NCI-H446 (cell line): Measurements from ENCODE around the gene USP16.

Source experiments
- DNase-seq, 2 experiments: peaks; one replicate each; lab custom pipeline; 2025; lab: John Stamatoyannopoulos, UW

USP16 gene

DNA sequence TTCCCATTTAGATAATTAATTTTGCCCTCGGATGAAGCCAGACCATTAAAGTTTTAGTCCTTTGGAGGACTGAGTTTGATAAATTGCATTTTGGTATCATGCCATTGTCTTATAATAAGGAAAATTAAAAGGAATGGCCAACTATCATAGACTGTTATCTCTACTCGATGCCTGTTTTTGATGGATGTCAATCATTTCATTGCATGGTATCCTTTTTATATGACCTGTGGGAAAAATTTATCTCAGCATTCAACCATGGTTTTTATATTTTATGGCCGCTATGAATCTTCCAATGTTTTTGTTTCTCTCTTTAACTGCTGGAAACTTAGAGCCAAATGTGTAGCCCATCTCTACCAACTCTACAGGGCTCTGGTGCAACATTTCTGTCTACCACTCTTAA is 58.8 kb downstream of the USP16 start:
- DNase-seq = no peak

DNA sequence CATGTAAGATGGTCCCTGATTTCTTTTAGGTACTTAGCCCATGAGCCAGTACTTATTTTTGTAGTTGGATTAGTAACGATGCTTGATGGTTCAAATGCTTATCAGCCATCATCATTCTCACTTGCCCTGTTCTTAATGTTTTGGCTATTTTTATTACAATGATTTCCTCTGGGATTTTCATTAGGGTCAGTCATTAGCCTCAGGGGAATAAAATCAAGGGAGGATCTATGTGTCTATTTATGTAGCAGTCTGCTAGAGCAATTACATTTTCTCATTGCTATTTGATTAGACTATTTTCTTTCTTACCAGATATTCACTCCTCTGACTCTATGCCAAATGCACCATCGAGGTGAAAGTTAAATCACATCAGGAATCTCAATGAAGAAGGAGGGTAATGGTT is 59.9 kb downstream of the USP16 start:
- no peak for DNase-seq

DNA sequence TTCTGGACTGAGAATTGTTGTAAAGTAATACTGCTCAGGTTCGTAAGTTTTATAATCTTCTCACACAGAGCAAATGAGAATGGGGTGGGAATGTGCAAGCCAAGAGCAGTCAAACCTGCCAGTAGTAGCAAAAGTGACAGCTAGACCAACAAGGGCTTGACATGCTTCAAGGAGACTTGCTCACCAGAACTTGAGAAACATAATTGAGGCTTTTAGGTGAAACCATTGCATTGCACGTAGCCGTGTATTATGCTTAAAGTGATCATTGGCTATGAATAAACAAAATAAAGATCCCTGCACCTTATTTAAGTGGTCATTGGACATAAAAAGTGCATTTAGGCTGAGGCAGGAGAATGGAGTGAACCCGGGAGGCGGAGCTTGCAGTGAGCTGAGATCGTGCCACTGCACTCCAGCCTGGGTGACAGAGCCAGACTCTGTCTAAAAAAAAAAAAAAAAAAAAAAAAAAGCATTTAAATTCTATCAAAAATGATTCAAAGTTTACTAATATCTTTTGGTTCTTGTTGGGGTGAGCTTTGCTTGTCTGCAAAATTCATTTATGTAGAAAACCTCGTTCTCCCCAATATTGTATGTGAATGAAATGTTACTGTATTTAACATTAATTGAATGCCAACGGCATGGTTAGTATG is 60.8 kb downstream of the USP16 start:
- no peak for DNase-seq

DNA sequence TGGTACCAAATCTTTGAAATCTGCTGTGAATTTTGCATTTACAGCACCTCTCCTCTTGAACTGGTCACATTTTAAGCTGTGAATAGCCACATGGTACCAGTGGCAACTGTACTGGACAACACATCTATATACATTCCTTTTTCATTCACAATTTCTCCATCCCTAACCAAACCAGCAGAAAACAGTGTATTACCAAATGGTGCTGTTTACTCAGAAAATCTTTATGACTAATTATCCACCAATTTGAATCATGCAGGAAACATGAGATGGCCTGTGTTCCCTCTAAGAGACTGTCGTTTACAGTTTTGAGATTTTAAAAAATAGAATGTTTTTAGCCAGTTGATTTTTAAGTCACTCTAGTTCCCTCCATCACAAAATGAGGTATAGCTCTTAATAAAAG is 66.6 kb downstream of the USP16 start:
- DNase-seq = no peak

DNA sequence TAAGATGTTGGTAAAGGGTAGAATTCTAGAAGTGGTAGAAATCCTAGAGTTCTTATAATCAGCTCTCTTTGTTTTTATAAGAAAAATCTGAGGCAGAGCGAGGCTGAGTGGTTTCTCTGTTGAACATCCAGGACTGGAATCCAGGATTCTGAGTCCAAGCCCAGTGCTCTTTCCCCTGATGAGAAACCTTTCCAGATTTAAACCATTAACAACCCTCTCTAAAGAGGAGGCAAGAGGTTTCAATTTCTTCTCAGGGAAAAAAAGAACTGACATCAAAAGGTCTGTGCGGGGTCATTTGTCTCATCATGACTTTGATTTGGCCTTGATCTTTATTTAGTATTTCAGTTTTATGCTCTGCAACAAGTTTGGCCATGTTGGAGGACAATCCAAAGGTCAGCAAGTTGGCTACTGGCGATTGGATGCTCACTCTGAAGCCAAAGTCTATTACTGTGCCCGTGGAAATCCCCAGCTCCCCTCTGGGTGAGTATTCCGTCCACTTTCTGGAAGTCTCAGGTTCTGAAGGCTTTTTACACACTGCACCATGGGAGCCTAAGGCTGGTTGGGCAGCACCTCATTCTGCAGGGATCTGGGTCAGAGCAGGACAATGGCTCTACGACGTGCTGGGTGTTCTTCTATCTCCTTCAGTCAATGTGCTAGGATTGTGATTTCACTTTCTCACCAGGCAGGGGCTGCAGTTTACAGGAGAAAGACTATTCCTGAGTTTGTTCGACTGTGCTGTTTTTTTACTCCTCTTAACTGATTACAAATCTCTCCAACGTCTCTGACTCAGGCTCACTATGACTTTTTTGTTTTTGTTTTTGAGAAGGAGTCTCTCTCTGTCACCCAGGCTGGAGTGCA is 67.9 kb downstream of the USP16 start:
- DNase-seq = no peak

DNA sequence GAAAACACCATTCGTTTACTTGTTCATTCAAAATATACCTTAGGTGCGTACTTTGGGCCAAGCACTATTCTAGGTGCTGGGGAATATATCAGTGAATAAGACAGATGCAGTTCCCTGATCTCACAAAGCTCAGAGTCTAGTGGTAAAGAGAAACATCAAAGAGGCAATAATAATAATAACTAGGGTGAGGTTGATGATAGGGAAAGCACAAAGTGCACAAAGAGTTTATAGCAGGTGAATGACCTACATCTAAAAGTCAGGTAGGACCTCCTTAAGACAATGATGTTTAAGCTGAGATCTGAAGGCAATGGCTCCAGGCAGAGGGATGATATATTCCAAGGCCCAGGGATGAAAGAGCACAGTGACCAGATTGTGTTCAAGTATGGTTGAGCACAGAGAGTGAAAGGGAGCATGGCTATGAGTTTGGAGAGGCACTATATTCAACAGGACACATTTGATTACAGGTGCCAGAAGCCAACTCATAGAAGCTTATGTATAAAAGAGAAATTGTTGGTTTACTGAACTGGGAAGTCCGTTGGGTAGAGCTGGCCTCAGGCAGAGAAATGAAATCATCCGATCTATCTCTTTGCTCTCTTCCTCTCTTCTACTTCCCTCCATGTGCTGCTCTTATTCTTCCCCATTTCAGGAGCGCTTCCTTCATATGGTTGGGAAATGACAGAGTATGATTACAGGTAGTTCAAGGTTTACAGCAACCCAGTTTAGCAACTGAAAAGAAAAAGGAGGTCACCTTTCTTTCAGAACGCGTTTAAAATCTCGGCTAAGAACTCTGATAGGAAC is 71.9 kb downstream of the USP16 start:
- DNase-seq = no peak

DNA sequence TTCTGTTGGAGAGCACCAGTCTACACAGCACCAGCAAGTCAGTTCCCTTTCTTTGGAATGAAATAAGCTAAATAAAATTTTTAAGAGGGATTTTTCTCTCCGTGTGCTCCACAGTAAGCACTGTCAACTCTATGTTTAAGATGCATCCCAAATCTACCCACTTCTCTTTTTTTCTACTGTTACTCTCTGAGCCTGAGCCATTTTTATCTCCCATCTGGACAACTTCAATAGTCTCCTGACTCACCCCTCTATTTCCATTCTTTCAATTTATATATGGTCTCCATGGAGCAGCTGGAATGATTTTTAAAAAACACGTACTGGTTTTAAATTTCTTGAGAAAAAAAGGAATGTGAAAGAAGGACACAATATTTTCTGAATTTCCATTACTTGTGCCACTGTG is 73.7 kb downstream of the USP16 start:
- DNase-seq = no peak

DNA sequence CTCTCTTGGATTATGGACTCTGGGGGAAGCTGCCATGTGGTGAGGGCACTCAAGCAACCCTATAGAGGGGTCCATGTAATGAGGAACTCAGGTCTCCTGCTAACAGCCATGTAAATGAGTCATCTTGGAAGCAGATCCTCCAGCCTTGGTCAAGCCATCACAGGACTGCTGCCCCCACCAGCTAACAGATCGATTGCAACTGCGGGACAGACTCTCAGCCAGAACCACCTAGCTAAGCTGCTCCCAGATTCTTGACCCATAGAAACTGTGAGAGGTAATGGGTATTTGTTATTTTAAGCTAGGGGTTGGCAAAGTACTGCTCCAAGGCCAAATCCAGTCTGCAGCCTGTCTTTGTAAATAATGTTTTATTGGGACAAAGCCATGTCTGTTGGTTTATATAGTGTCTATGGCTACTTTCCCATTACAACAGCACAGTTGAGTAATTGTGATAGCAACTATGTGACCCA is 78.4 kb downstream of the USP16 start:
- no peak for DNase-seq
